ENCODE measurements around the gene SFRP5.

The SFRP5 gene

DNA sequence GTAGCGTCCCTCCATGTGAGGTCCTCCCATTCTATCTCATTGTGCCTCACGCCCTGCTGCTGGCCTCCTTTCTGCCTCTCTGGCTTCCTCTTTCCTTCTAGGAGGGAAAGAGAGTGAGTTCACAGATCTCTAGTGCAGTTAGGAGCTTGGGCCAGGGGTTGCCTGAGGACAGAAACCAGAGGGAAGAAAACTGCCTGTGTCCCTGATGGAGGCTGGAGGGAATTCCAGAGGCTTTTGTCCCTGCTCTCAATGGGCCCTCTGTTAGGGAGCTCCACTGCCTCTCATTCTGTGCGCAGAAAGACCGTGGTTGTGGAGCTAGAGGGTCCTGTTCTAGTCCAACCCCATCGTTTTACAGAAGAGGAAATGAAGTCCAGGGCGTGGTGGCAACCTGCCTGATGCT lies 53.6 kb downstream of the SFRP5 start:
- TF ChIP-seq, protein P1, sequence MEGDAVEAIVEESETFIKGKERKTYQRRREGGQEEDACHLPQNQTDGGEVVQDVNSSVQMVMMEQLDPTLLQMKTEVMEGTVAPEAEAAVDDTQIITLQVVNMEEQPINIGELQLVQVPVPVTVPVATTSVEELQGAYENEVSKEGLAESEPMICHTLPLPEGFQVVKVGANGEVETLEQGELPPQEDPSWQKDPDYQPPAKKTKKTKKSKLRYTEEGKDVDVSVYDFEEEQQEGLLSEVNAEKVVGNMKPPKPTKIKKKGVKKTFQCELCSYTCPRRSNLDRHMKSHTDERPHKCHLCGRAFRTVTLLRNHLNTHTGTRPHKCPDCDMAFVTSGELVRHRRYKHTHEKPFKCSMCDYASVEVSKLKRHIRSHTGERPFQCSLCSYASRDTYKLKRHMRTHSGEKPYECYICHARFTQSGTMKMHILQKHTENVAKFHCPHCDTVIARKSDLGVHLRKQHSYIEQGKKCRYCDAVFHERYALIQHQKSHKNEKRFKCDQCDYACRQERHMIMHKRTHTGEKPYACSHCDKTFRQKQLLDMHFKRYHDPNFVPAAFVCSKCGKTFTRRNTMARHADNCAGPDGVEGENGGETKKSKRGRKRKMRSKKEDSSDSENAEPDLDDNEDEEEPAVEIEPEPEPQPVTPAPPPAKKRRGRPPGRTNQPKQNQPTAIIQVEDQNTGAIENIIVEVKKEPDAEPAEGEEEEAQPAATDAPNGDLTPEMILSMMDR (IDR thresholded peaks at IDR 0.05; ENCODE audit: low read depth, low read length, missing control alignments), result no peak
- no peak for DNase-seq (ENCODE audit: low read depth)

DNA sequence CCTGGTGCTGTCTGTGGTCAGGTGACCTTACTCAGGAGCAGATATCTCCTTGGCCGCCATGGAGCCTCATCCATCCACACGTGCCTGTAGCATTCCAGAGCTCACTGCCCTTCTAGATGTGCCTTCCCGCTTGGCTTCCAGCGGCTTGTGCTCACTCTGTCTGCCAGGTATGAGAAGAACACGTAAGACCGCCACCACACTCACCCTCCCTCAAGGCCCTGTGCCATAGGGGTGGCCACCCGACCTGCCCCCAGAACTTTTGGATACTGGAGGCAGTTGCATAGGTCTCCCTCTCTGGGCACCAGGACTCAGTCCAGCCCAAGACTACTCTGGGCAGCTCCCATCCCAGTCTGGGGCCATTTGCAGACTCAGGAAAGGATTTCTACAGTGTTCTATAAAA lies 54.2 kb downstream of the SFRP5 start:
- DNase-seq (ENCODE audit: low read depth), result no peak
- in situ Hi-C loops (cut with HindIII; ENCODE audit: low sequenced_read_pairs), result no loop called here
- no peak overlapping the region for H3K4me3 ChIP-seq (ENCODE audit: low read depth, low read length)
- TF ChIP-seq, protein P1 (IDR thresholded peaks at IDR 0.05; ENCODE audit: low read depth, low read length, missing control alignments), result no peak

More for the DNA sequence above, 53.6 kb downstream of the SFRP5 start:
- in situ Hi-C loops (cut with HindIII; ENCODE audit: low sequenced_read_pairs), result no loop called here
- no peak overlapping the region for H3K4me3 ChIP-seq (ENCODE audit: low read depth, low read length)

Measured in astrocyte of the cerebellum (primary cell).